ENCODE data around the gene PANK1.
A peak's percentile ranks its signal among the peaks of the same experiment; 100 is the strongest.

The PANK1 gene

GRCh38 chr10:89644967-89645741 is at the start of gene PANK1:
PANK1 (minus strand) TSS chr10:89645242; CDS start chr10:89644891, 351 bp downstream.
- peak; percentile 46 for DNase-seq

- no peak for DNase-seq
Measured at GRCh38 chr10:89693176-89693575, 48.1 kb upstream of the PANK1 start.

- no peak for DNase-seq
Measured at GRCh38 chr10:89692416-89692815, 47.4 kb upstream of the PANK1 start.

GRCh38 chr10:89690027-89690426 is 45.0 kb upstream of the PANK1 start:
- no peak for DNase-seq

- no peak for DNase-seq
Measured at GRCh38 chr10:89685936-89686335, 40.9 kb upstream of the PANK1 start.

- DNase-seq = no peak
Measured at GRCh38 chr10:89684604-89685003, 39.6 kb upstream of the PANK1 start.

- DNase-seq = no peak
Measured at GRCh38 chr10:89683883-89684282, 38.8 kb upstream of the PANK1 start.

- DNase-seq = no peak
Measured at GRCh38 chr10:89679986-89680385, 34.9 kb upstream of the PANK1 start.

GRCh38 chr10:89677341-89677740 is 32.3 kb upstream of the PANK1 start:
- no peak for DNase-seq

- DNase-seq = no peak
Measured at GRCh38 chr10:89670926-89671325, 25.9 kb upstream of the PANK1 start.

GRCh38 chr10:89669985-89670384 is 24.9 kb upstream of the PANK1 start:
- DNase-seq = no peak

GRCh38 chr10:89668386-89669071 is 23.5 kb upstream of the PANK1 start:
- DNase-seq = no peak

GRCh38 chr10:89666138-89666537 is 21.1 kb upstream of the PANK1 start:
- DNase-seq = no peak

GRCh38 chr10:89665302-89665701 is 20.3 kb upstream of the PANK1 start:
- DNase-seq = no peak

- no peak for DNase-seq
Measured at GRCh38 chr10:89664203-89664602, 19.2 kb upstream of the PANK1 start.

GRCh38 chr10:89663144-89663543 is 18.1 kb upstream of the PANK1 start:
- no peak for DNase-seq

- no peak for DNase-seq
Measured at GRCh38 chr10:89662596-89662995, 17.6 kb upstream of the PANK1 start.

GRCh38 chr10:89659143-89660131 is 14.4 kb upstream of the PANK1 start:
- DNase-seq = no peak

- DNase-seq = no peak
Measured at GRCh38 chr10:89657302-89657701, 12.3 kb upstream of the PANK1 start.

GRCh38 chr10:89655722-89656121 is 10.7 kb upstream of the PANK1 start:
- no peak for DNase-seq

- DNase-seq = no peak
Measured at GRCh38 chr10:89653410-89653869, 8.4 kb upstream of the PANK1 start.

- DNase-seq = no peak
Measured at GRCh38 chr10:89652806-89653370, 7.8 kb upstream of the PANK1 start.
